ENCODE measurements around the gene MAN1C1. TPM values are rescaled to one million over a fixed set of nuclear protein-coding genes. Genes with fewer than 3 reads are reported as not detected.

MAN1C1 gene
- total and polyA plus RNA-seq, 7 donors: 1.8 to 6.7 (median 2.0) TPM

DNA sequence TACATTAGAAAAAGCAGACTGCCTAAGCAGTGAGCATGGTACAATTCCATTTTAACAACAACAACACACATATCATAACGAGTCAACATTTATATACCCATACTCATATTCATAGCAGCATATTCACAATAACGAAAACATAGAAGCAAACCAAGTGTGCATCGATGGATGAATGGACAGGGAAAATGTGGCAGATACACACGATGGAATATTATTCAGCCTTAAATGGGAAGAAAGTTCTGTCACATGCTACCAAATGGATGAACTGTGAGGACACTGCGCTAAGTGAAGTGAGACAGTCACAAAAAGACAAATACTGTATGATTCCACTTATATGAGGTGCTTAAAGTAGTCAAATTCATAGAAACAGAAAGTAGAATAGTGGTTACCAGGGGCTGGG is 9.5 kb upstream of the MAN1C1 start:
- ATAC-seq (no peak), DNase-seq (no peak)
- Histone ChIP-seq H3K27ac (no peak overlapping the region), H3K27me3 (ENCODE audit: insufficient read depth in 3 of 3, low read length in 2 of 3) (no peaks in the 10 kb centered on the region), H3K4me3 (no peak overlapping the region), H3K36me3 (ENCODE audit: insufficient read depth in 1 of 2, low read depth in 1 of 2) (no peaks in the 10 kb centered on the region), H3K9me3 (no peaks in the 10 kb centered on the region), H3K4me1 (peaks cover 2% of the 10 kb centered on the region)
- intact Hi-C loops (cut with DNase I): no loop called here
- TF ChIP-seq, protein P1, sequence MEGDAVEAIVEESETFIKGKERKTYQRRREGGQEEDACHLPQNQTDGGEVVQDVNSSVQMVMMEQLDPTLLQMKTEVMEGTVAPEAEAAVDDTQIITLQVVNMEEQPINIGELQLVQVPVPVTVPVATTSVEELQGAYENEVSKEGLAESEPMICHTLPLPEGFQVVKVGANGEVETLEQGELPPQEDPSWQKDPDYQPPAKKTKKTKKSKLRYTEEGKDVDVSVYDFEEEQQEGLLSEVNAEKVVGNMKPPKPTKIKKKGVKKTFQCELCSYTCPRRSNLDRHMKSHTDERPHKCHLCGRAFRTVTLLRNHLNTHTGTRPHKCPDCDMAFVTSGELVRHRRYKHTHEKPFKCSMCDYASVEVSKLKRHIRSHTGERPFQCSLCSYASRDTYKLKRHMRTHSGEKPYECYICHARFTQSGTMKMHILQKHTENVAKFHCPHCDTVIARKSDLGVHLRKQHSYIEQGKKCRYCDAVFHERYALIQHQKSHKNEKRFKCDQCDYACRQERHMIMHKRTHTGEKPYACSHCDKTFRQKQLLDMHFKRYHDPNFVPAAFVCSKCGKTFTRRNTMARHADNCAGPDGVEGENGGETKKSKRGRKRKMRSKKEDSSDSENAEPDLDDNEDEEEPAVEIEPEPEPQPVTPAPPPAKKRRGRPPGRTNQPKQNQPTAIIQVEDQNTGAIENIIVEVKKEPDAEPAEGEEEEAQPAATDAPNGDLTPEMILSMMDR (IDR thresholded peaks at IDR 0.05): no peak
- 94 to 95% (median 94%) methylated on average over 5 of the region's 5 CpGs for WGBS, 3 donors

DNA sequence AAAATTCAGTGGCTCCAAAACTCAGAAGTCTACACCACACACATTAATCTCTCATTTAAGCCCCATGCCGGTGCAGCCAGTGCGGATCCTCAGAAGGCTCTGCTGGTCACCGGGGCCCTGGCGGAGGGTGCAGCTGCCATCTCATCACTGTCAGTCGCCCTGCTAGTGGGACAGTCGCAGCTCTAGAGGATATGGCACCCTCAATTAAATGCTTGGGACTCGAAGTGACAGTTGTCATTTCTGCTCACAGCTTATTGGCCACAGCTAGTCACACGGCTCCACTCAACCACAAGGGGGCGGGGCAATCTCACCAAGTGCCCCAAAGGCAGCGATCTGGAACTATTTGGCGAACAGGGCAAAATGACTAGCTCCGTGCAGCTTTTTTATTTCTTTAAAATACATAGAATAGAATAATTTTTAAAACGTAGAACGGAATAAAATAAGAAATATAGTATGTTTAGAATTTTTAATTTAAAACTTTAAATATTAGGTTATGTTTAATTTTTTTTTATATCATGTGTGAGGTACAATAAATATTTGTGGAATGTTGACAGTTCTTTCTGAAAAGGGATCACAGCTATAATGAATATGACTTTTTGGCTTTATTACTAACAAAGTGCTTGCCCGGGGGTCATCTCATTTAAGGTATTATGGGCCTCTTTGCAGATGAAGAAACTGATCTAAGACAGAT is 8.0 kb upstream of the MAN1C1 start:
- peaks cover 2% of the 10 kb centered on the region for H3K4me1 ChIP-seq
- peak; percentile 88 to 92 for DNase-seq
- H3K36me3 ChIP-seq (ENCODE audit: insufficient read depth in 1 of 2, low read depth in 1 of 2): no peaks in the 10 kb centered on the region
- H3K9me3 ChIP-seq: no peaks in the 10 kb centered on the region
- H3K27ac ChIP-seq: peak overlapping the region; percentile 75
- peak; percentile 95 to 98 (median 98) for ATAC-seq
- intact Hi-C loops (cut with DNase I): loop anchor here in 1 of 2 donors (2.0 kb wide), 1 partner anchor 190 kb away; no protein-coding TSS in a partner anchor
- peak overlapping the region; percentile 58 for H3K4me3 ChIP-seq
- TF ChIP-seq, protein P1 (IDR thresholded peaks at IDR 0.05): peak; percentile 63
- H3K27me3 ChIP-seq (ENCODE audit: insufficient read depth in 3 of 3, low read length in 2 of 3): no peaks in the 10 kb centered on the region
- 8 to 13% (median 10%) methylated on average over 15 of the region's 15 CpGs for WGBS, 3 donors

DNA sequence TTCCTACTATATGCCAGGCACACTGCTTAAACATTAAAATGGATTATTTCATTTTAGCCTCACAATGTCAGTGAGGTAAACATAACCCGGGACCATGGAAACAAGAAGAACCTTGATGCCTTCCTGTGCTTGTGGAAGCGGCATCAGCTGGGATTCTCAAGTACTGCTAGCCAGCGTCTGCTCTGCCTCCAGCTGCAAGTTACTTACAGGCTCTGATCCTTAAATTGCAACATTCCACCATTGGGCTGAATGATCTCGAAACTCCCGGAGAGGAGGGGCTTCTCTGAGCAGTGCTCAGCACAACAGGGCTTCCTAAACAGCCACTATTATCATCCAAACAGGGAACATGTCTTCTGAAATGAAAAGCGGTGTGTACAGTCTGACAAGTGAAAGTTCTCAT is 6.7 kb upstream of the MAN1C1 start:
- H3K27ac ChIP-seq: no peak overlapping the region

DNA sequence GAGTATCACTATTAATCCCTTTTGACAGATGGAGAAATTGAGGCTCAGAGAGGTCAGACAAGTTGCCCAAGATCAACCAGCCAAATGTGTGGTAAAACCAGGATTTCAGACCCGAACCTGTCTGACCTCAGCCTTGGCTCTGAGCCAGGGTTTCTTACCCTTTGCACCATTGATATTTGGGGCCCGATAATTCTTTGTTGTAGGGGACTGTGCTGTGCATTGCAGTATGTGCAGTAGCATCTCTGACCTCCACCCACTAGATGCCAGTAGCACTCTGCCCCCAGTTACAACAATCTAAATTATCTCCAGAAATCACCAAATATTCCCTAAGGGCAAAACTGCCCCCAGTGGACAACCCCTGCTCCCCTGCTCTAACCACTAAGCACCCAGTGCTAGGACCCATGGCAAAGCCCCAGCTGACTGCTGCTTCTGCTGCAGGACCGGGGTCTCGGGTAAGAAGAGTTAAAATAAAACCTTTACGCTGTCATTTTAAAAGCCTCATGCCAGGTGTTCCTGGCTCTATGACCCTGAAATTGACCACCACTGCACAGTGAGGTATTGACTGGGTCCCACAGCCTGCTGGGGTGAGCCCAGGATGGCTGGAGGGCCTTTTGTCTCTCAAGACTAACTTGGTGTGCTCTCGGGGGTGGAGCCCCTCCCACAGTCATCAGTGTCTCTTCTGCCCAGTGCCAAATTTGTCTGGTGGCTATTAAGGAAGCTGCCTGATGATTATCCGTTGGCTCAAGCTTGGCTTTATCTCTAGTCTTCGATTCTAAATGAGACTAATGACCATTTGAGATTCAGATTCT is 5.6 kb upstream of the MAN1C1 start:
- Histone ChIP-seq H3K9me3 (no peaks in the 10 kb centered on the region), H3K27me3 (ENCODE audit: insufficient read depth in 3 of 3, low read length in 2 of 3) (no peaks in the 10 kb centered on the region), H3K4me1 (peaks cover 8% of the 10 kb centered on the region), H3K27ac (no peak overlapping the region), H3K4me3 (no peak overlapping the region), H3K36me3 (ENCODE audit: insufficient read depth in 1 of 2, low read depth in 1 of 2) (no peaks in the 10 kb centered on the region)
- DNase-seq: no peak
- 45 to 60% (median 52%) methylated on average over 8 of the region's 8 CpGs for WGBS, 3 donors
- no peak for ATAC-seq
- intact Hi-C loops (cut with DNase I): loop anchor here in 1 of 2 donors (5.0 kb wide), 1 partner anchor 186 kb away; no protein-coding TSS in a partner anchor
- TF ChIP-seq, protein P1 (IDR thresholded peaks at IDR 0.05): no peak

More for the DNA sequence above, 6.7 kb upstream of the MAN1C1 start:
- Histone ChIP-seq H3K27me3 (ENCODE audit: insufficient read depth in 3 of 3, low read length in 2 of 3) (no peaks in the 10 kb centered on the region), H3K4me1 (peaks cover 2% of the 10 kb centered on the region), H3K4me3 (no peak overlapping the region), H3K36me3 (ENCODE audit: insufficient read depth in 1 of 2, low read depth in 1 of 2) (no peaks in the 10 kb centered on the region), H3K9me3 (no peaks in the 10 kb centered on the region)
- TF ChIP-seq, protein P1 (IDR thresholded peaks at IDR 0.05): no peak
- no peak for ATAC-seq
- 65 to 69% (median 68%) methylated on average over 6 of the region's 6 CpGs for WGBS, 3 donors
- no peak for DNase-seq
- intact Hi-C loops (cut with DNase I): loop anchor here (2.0 to 5.0 kb wide), 2 partner anchors 187 to 189 kb away; no protein-coding TSS in a partner anchor

Data from psoas muscle (tissue), 8 donors.